ENCODE data around the gene PWWP2B.
"Not testable (repeated sequence)": the region's sequence is repeated elsewhere in the genome, so short reads cannot be mapped to it uniquely, and the experiment has no call there.

PWWP2B gene

DNA sequence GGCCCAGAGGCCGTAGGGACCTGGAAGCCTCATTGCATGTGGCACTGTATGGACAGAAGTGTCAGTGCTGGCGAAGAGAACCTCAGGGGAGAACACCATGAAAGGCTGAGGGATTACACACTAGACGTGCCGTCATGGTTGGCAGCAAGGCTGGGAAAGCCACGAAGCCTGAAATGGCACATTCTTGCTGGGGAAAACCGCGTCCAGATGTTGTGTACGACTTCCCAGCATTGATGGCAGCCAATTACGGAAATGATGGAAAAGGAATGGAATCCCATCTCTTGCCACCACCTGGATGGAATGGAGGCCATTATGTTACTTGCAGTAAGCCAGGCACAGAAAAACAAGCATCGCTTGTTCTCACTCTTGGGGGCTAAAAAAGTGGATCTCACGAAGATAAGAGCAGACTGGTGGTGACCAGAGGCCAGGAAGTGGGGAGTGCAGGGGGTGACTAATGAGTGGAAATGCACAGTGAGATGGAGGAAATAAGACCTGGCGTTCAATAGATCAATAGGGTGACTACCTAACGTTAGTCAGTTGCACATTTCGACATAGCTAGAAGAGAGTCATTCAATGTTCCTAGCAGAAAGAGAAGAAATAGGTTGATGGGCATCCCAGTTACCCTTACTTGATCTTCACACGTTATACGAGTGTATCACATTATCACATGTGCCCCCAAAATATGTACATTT is 14.6 kb upstream of the PWWP2B start:
- DNase-seq = no peak

DNA sequence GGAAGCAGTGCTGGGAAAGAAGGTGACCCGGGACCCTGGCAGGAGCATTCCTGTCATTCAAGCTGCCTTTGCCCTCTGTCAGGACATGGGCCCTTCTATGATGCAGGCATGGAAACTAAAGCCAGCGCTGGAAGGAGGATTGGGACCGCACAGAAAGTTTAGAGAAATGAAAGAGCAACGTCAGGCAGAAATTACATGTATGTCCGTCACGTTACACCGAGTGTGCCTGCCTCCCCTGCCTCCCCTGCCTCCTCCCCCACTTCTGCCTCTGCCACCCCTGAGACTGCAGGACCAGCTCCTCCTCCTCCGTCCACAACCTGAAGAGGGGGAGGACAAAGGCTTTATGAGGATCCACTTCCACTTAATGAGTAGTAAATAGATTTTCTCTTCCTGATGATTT is 13.9 kb upstream of the PWWP2B start:
- no peak for DNase-seq

DNA sequence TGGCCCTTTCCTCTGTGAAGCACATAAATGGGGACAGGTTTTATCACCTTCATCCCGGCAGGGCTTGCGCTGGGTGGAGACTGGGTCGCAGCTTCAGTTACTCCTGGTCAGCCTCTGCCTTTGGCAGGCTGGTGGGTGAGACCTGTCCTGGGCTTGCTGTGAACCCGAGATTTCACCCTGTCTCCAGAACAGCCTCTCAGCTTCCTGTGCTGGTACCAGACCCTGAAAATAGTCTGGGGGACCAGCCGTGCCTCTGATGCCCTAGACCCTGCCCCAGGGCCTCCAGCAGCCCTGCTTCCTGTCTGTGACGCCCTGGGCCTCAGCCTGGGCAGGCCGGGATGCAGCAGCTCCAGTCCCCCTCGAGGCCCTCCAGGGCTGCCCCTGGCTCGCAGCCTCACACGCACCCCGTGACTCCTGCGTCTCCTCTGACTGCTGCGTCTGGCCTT is 13.2 kb upstream of the PWWP2B start:
- DNase-seq = no peak

DNA sequence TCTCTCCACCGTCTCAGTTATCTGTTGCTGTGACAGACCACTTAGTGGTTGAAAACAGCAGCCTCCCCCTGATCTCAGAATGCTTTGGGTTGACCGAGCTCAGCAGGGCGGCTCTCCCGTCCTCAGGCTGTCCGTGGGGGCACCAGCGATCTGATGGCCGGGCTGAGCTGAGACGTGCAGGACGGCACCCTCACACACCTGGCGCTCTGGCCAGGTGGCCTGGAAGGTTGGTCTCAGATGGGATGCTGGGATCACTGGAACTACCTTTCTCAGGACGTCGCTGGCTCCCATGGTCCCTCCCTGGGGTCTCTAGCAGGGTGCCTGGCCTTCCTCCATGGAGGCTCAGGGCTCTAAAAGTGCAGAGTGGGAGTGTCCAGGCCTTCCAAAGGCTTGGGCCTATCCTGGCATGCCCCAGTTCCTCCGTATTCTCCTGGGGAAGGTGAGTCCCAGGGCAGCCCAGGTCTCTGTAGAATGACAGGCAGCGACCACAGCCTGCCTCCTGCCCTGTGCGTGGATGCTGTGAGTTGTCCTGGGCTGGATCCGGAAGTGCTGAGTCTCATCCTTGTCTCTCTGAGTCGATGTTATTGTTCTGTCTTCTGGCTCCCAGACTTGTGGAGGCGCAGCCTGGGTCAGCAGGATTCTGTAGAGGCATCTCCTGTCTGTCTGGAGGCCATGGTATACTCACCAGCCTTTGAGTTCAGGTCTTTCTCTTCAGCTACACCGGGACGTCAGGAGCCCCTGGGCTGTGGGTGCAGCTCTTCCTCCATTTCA is 12.2 kb upstream of the PWWP2B start:
- DNase-seq = no peak

DNA sequence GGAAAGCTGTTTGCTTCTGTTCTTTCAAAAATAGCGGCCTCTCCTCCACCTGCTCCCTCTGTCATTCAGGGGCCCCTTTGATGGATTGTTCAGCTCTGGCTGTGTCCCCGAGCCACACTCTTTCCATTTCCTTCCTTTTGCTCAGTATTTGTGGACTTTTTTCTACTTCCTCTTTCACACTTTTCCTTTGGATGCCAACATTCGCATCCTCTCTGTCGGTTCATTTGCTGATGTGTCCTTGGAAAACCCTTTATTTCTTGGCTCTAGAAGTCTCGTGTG is 11.7 kb upstream of the PWWP2B start:
- no peak for DNase-seq

DNA sequence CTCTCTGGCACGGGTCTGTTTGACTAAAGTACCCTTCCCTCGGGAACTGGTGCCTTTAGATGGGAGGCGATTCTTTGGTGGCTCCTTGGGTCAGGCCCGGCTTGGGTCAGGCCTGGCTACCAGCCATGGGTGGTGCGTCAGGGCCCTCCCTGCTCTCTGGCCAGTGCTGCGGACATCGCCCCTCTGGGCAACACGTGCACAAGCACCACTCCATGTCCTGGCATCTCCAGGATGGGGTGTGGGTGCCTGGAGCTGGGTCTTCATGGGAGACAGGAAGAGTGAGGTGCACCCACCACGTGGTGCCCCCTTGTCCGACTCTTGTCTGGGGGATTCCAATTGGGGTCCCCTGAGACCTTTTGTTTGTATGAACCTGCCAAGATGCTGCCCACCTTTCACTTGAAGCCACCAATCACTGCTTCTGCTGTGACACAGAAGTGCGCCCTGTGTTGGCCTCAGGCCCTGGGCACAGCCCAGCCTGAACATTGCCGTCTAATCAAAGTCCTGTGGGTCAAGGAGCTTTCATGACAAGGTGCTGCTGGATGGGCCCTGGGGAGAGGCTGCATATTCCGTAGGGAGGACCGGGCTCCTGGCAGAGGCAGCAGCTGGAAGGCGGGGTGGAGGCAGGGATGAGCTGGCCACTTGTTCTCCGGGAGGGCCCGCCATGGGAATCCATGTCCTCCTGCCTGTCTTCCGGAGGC is 11.1 kb upstream of the PWWP2B start:
- DNase-seq = no peak

DNA sequence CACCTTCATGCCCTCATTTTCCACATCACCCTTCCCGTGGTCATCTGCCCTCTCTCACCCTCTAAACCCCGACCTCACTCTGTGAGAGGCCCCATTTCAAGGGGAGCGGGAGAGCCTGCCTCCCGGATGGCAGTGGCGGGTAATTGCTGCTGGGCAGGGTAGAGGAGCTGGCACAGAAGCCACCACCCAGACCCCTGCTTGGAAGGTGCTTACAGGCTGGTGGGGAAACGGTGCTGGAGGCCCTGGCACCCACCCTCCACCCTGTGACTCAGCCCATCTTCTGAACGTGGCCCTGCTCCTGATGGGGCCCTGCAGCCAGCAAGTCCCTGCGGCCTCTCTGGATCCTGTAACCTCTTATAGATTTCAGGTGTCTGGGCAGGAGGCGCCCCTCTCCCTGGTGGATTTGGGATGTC is 10.6 kb upstream of the PWWP2B start:
- DNase-seq = no peak

DNA sequence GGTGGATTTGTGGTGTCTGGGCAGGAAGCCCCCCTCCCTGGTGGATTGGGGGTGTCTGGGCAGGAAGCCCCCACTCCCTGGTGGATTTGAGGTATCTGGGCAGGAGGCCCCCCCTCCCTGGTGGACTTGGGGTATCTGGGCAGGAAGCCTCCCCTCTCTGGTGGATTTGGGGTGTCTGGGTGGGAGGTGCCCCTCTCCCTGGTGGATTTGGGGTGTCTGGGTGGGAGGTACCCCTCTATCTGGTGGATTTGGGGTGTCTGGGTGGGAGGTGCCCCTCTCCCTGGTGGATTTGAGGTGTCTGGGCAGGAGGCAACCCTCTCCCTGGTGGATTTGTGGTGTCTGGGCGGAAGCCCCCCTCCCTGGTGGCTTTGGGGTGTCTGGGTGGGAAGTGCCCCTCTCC is 10.1 kb upstream of the PWWP2B start:
- not testable (repeated sequence) for DNase-seq

DNA sequence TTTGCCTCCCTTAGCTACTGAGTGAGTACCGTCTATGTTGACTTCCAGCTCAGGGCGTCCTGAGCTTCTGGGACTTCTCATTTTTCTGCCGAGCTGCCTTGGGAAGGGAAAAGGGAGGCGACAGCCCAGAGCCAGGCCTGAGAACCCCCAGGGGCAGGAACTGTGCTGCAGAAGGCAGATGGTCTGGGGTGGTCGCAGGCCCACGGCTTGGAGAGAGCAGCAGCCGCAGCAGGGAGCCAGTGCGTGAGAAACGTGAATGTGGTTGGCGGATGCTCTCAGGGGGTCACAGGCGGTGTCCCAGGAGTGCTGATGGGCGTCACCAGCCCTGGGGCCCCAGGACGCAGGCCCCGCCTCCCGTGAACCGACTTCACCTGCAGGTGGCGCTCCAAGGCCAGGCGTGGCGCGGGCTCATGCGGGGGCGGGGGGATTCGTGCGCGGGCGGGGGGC is 9.2 kb upstream of the PWWP2B start:
- no peak for DNase-seq

DNA sequence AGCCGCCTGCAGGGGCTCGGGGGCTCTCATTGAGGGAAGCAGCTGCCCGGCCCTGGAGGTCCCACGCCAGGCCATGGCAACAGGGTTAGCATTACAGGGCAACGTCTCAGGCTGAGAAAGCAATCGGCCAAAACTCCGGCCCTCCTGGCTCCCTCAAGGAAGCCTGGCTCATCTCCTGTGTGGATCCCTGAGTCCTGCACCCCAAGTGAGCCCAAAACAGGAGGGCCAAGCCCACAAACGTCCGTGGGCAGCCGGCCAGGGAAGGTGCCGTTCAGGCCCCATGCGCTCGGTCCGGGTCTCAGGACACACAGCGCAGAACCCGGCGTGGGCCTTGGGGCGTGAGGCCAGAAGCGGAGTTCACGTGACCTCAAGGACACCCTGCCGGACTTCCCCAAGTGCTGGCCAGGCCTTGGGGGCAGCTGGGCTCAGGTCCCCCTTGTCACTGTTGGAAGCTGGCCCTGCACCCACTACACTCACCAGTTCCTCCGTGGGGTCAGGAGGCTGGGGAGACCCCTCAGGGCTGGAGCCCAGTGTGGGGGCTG is 8.0 kb upstream of the PWWP2B start:
- no peak for DNase-seq

DNA sequence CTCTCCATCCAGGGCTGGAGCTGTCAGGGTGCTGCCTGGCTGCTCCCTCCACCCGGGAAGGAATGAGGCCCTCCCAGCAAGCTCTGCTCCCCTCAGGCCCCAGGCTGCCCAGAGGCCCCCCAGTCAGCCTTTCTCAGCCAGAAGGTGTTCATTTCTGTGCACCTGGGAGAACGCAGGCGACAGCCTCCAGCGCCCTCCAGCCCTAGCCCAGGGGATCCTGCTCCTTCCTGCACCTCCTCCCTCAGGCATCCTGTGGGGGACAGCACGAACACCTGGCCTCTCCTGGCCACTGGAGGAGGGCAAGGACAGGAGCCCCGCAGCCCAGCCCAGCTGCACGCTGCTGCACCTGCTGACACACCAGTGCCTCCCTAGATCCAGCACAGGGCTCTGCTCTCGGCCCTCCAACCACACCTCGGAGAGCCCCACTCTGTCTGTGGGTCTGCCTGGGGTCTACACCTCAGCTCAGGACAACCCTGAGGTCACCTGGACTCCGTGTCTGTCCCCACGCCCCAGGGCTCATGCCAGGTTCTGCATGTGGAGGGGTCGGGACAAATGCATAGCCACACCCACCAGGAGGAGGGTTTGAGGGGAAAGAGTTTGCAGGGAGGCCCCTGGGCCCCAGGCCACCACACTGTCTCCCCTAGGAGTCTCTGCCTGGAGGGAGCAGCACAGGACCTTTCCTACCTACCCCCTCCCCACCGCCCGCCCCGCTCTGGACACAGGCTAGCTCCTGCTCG is 7.4 kb upstream of the PWWP2B start:
- no peak for DNase-seq

DNA sequence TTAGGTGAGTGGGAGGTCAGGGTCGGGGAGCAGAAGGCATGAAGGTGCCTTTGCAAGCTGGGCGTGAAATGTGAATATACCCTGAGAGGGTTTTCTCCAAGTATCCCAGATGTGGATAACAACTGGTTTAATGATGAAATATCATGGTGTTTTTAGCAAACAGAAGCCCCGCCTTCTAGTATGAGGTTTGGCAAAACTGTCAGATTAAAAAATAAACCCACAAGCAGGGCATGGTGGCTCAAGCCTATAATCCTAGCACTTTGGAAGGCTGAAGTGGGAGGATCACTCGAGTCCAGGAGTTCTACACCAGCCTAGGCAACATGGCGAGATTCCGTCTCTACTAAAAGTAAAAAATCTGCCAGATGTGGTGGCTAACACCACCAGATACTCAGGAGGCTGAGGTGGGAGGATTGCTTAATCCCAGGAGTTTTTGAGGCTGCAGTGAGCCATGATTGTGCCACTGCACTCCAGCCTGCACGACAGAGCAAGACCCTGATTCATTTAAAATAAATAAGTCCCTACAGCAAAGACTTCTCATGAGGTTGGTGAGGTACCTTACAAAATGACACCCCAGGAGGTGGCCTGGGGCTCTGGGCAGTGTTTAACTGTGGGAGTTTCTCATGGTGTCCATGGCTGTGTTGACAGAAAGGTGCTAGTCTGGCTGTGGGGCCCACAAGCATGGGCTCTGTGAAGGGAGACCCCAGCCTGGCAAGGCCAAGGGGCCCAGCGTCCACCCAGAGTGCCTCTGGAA is 6.7 kb upstream of the PWWP2B start:
- DNase-seq = no peak

DNA sequence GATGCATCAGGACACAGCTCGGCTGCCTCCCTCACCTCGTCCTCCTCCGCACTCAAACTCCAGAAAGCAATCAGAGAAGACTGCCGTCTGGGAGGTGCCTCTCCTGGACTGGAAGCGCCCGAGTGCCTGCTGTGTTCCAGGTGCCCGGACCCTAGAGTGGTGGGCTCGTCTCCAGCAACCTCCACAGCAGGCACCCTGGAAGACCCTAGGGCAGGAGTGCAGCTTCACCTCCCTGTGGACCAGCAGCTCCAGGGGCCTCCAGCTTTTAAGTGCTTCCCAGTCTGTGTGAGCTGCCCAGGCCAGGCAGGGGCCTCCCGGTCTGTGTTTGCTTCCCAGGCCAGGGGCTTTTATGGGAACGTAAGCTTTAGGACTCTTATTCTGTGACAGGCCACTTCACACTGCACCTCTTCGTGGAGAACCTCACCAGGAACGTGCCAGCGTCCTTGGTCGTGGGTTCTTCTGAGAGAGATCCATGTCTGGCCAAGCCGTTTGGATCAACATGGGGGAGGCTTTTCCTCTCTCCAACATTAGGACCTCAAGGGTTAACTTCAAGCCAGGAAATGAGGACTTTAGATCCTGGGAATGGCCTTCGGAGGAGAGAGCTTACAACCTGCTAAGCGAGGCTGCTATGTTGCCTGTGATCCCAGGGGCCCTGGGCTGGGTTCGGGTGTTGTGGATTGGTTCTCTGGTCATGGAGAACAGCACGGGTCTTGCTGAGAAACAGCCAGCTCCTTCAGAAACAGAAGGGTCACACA is 5.9 kb upstream of the PWWP2B start:
- DNase-seq = no peak

DNA sequence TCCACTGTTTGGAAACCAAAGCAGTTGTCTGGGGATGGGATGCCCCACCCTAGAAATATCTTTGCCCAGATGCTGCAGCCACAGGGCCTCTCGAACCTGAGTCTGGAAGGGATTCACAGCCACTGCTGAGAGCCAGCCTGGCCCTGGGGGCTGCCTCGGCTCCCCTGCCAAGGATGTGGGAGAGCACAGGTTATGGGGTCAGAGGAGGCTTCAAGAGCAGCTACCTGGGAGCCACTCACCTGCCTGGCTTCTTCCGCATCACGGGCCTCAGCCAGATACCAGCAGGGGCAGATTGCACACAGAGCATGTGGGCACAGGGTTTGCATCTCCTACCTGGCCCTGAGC is 5.4 kb upstream of the PWWP2B start:
- DNase-seq = no peak

DNA sequence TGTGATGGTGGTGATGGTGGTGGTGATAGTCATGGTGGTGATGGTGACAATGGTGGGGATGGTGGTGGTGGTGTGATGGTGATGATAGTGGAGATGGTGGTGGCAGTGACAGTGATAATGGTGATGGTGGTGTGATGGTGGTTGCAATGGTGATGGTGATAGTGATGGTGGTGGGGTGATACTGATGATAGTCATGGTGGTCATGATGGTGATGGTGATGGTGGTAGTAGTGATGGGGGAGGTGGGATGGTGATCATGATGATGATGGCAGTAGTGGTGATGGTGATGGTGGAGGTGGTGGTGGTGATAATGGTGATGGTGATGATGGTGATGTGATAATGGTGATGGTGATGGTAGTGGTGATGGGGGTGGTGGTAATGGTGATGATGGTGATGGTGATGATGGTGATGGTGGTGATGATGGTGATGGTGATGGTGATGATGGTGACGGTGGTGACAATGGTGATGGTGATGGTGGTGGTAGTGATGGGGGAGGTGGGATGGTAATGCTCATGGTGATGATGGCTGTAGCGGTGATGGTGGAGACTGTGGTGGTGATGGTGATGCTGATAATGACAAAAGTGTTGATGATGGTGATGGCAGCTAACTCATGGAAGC is 4.7 kb upstream of the PWWP2B start:
- no peak for DNase-seq

DNA sequence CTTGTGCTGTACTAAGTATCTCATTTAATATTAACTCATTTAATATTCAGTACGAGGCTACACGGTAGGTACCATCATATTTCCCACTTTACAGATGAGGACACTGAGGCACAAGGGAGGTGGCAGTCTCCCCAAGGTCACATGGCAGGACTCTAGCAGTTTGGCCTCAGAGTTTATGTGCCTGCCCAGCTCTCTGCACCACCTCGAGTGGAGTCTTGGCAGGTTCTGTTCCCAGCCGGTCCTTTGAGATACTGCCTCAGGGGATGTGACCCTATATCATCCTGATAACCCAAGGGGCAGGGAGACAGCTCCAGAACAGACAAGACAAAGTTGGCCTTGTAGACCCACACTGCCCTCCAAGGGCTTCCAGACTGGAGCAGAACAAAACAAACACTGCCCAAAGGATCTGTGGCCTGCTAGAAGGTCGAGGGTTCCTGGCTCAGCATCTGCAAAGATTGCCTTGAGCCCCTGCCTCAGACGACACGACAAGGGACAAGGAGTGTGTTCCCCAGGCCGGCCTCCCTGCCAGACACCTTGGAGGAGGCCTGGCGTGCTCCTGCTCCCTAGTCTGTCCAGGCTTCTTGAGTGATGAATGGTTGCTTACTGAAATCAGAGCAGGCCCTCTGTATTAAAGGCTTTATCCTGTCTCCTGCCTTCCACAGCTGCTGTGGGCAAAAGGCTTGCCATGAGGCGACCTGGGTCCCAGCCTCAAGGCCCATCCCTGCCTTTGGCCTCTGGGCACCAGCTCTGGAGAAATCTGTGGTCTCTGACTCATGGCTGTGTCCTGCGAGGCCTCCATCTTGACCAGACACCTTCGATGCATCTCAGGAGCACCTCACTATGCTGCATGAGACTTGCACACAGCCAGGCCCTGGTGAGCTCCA is 3.9 kb upstream of the PWWP2B start:
- no peak for DNase-seq

DNA sequence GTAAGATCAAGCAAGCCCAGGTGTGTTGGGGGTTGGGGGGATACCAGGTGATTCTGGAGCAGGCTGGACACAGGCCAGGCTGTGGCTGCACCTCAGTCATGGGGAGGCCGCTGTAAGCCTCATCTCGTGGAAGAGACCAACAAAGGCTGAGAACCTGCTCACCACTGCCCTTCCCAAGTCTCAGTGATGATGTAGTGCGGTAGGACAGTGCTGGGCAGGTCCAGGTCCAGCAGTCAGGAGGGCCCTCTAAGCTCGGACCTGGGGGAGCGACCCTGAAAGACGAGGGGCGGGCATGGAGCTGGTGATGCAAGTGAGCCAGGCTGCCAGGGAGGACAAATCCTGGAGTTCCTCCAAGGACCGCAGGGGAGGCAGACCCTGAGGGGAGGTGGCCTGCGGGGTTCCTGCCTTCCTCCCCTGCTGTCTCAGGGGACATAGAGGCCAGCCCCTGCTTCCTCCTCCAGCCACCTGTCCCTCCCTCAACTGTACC is 3.3 kb upstream of the PWWP2B start:
- no peak for DNase-seq

DNA sequence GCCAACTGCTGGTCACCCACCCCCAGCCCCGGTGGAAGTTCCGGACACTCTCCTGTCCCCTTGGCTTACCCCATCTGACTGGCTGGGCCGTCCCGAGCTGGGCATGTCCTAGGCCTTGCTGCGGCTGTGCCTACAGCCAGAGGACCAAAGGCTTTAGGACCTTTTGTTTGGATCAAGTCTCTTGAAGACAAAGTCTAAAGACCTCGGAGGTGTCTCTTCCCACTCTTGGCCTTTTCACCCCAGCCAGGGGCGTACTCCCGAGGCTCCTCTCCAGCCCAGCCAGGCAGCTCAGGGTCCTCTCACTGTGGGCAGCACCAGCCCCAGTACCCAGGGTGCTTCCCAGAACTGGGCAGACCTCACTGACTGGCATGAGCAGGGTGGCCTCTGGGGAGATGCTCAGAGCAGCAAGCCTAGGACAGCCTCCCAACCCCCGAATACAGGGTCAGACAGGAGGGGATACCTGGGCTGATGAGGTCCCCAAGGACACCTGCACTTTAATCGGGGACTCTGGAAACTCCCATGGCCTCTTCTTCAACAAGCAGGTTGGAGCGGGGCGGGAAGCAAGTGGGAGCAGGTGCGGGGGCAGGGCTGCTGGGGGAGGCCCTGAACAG is 2.7 kb upstream of the PWWP2B start:
- DNase-seq = no peak

DNA sequence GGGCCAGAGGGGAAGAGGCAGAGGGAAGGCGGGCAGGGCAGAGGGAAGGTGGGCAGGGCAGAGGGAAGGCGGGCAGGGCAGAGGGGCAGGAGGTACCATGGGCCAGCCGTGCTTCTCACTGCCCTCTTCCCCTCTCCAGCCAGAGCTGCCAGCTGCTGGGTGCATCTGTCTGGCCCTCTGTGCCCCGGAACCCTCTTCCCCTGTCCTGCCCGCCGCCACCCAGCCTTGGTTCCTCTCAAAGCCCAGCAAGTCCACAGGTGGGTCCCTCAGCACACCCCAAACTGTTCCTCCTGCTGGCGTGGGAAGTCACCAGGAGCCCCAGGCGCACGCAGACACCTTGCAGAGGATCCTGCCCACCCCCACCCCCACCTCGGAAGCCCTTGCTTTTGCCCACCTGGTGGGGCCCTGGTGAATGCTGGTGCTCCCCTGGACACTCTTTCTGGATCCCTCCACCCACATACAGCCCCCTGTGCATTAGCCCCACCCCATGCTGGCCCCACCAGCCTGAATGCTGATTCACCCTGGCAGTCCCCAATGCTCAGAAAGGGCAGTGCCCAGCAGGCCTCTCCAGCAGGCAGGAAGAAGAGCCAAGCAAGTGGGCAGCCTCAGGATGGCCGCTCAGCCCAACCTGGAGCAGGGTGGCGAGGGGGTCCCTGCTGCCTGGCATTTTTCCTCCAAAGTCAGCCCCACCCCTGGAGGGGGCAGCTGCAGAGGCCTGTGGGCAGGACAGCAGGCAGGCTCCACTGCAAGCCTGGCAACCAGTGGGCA is 1.9 kb upstream of the PWWP2B start:
- DNase-seq = no peak

Data from hippocampal formation (tissue), 2 donors.